Mesodermal cell (in vitro differentiated cells): Measurements from ENCODE around the gene VHLL.
A peak's percentile ranks its signal among the peaks of the same experiment; 100 is the strongest.
"Not testable (repeated sequence)": the region's sequence is repeated elsewhere in the genome, so short reads cannot be mapped to it uniquely, and the experiment has no call there.

Source experiments
- H3K27ac ChIP-seq: 2 replicates; pipeline ENCODE4 v1.7.0; 2013; ENCODE audit warnings: mild to moderate bottlenecking, low read depth, low read length, moderate library complexity; ENCODE audit not compliant: severe bottlenecking
- H3K36me3 ChIP-seq: 2 replicates; pipeline ENCODE4 v1.7.1; 2013; ENCODE audit warnings: mild to moderate bottlenecking, low read length, moderate library complexity; ENCODE audit not compliant: control insufficient read depth, insufficient read depth
- H3K4me1 ChIP-seq: one replicate; pipeline ENCODE4 v1.7.1; 2013; ENCODE audit warnings: mild to moderate bottlenecking, low read length; ENCODE audit not compliant: insufficient read depth, control insufficient read depth, poor library complexity, severe bottlenecking
- H3K4me3 ChIP-seq: 2 replicates; pipeline ENCODE4 v1.7.0; 2013; ENCODE audit warnings: low read length, control low read depth, mild to moderate bottlenecking; ENCODE audit not compliant: insufficient read depth, poor library complexity, severe bottlenecking; ENCODE audit errors: extremely low read depth
- H3K9me3 ChIP-seq: 2 replicates; pipeline ENCODE4 v1.7.1; 2013; ENCODE audit warnings: mild to moderate bottlenecking, low read length, moderate library complexity; ENCODE audit not compliant: control insufficient read depth
- WGBS, 2 experiments: methylation state at CpG; one replicate each; pipeline ENCODE4 v1.1.5; 2013; ENCODE audit warnings: missing lambda C conversion rate in 2 of 2; ENCODE audit not compliant: insufficient coverage in 2 of 2; 5-methylcytosine and 5-hydroxymethylcytosine counted together

Gene VHLL

GRCh38 chr1:156323179-156323578 is 24.1 kb upstream of the VHLL start:
- H3K36me3 ChIP-seq = peaks cover 86% of the 10 kb centered on the region
- not testable (repeated sequence) for H3K27ac ChIP-seq
- 83% methylated on average over 2 of the region's 9 CpGs; no CpG with 5 or more reads in 1 of the 2 experiments for WGBS, 2 experiments

GRCh38 chr1:156320560-156320959 is 21.5 kb upstream of the VHLL start:
- H3K36me3 ChIP-seq = peaks cover 99% of the 10 kb centered on the region
- H3K9me3 ChIP-seq = no peaks in the 10 kb centered on the region
- H3K27ac ChIP-seq = no peak overlapping the region
- no peak overlapping the region for H3K4me3 ChIP-seq
- no peaks in the 10 kb centered on the region for H3K4me1 ChIP-seq
- WGBS, 2 experiments = 92 to 93% methylated on average over 2 to 3 of the region's 3 CpGs

More at GRCh38 chr1:156323179-156323578, 24.1 kb upstream of the VHLL start:
- H3K4me3 ChIP-seq, H3K9me3 ChIP-seq, H3K4me1 ChIP-seq: not testable (repeated sequence)

GRCh38 chr1:156319664-156320063 is 20.6 kb upstream of the VHLL start:
- H3K27ac ChIP-seq = no peak overlapping the region
- no peaks in the 10 kb centered on the region for H3K9me3 ChIP-seq
- no CpG with 5 or more reads among the region's 1 CpG for WGBS, 2 experiments
- H3K36me3 ChIP-seq = peaks cover 99% of the 10 kb centered on the region
- H3K4me3 ChIP-seq = no peak overlapping the region
- no peaks in the 10 kb centered on the region for H3K4me1 ChIP-seq

GRCh38 chr1:156316909-156317308 is 17.8 kb upstream of the VHLL start:
- H3K36me3 ChIP-seq = peaks cover 98% of the 10 kb centered on the region
- H3K4me3 ChIP-seq = no peak overlapping the region
- H3K9me3 ChIP-seq = no peaks in the 10 kb centered on the region
- no peak overlapping the region for H3K27ac ChIP-seq
- no peaks in the 10 kb centered on the region for H3K4me1 ChIP-seq
- WGBS, 2 experiments = 95 to 100% methylated on average over 2 to 4 of the region's 7 CpGs

GRCh38 chr1:156310962-156311361 is 11.9 kb upstream of the VHLL start:
- Histone ChIP-seq H3K36me3 (peaks cover 94% of the 10 kb centered on the region), H3K4me1 (no peaks in the 10 kb centered on the region), H3K9me3 (no peaks in the 10 kb centered on the region), H3K4me3 (no peak overlapping the region), H3K27ac (no peak overlapping the region)
- 93 to 100% methylated on average over 6 of the region's 6 CpGs for WGBS, 2 experiments

- Histone ChIP-seq H3K36me3 (peaks cover 88% of the 10 kb centered on the region), H3K27ac (no peak overlapping the region), H3K9me3 (no peaks in the 10 kb centered on the region), H3K4me1 (no peaks in the 10 kb centered on the region), H3K4me3 (no peak overlapping the region)
These were observed 9.0 kb upstream of the VHLL start for GRCh38 chr1:156308078-156308477.

- Histone ChIP-seq H3K4me1 (no peaks in the 10 kb centered on the region), H3K27ac (peak overlapping the region; percentile 10), H3K9me3 (no peaks in the 10 kb centered on the region), H3K36me3 (peaks cover 63% of the 10 kb centered on the region), H3K4me3 (no peak overlapping the region)
- 100% methylated on average over 1 of the region's 2 CpGs for WGBS, 2 experiments
These were observed 6.1 kb upstream of the VHLL start for GRCh38 chr1:156305215-156305614.

GRCh38 chr1:156303241-156303640 is 4.1 kb upstream of the VHLL start:
- Histone ChIP-seq H3K4me1 (no peaks in the 10 kb centered on the region), H3K36me3 (peaks cover 43% of the 10 kb centered on the region), H3K9me3 (no peaks in the 10 kb centered on the region), H3K4me3 (no peak overlapping the region), H3K27ac (no peak overlapping the region)
- WGBS, 2 experiments = 100% methylated on average over 1 of the region's 4 CpGs

GRCh38 chr1:156295391-156295947 is 3.6 kb downstream of the VHLL start, which contains the start of gene GLMP:
GLMP (minus strand) TSS chr1:156295679; CDS start chr1:156295645, 34 bp downstream.
- H3K9me3 ChIP-seq = no peaks in the 10 kb centered on the region
- H3K4me3 ChIP-seq = peak within 1 kb of the TSS; percentile 62
- H3K27ac ChIP-seq = no peak within 1 kb of the TSS
- H3K4me1 ChIP-seq = peaks cover 8% of the 10 kb centered on the region
- peaks cover 8% of the 10 kb centered on the region for H3K36me3 ChIP-seq
- 8 to 14% methylated on average over 11 to 14 of the region's 17 CpGs for WGBS, 2 experiments

- Histone ChIP-seq H3K36me3 (peaks cover 14% of the 10 kb centered on the region), H3K4me3 (no peak overlapping the region), H3K27ac (no peak overlapping the region), H3K4me1 (peaks cover 8% of the 10 kb centered on the region), H3K9me3 (no peaks in the 10 kb centered on the region)
- WGBS, 2 experiments = 97 to 100% methylated on average over 4 to 6 of the region's 9 CpGs
These were observed 5.2 kb downstream of the VHLL start for GRCh38 chr1:156293895-156294294.

- no peaks in the 10 kb centered on the region for H3K9me3 ChIP-seq
- H3K4me1 ChIP-seq = peaks cover 8% of the 10 kb centered on the region
- WGBS, 2 experiments = 96 to 98% methylated on average over 6 to 8 of the region's 8 CpGs
- H3K4me3 ChIP-seq = no peak overlapping the region
- H3K36me3 ChIP-seq = peaks cover 21% of the 10 kb centered on the region
- H3K27ac ChIP-seq = no peak overlapping the region
These were observed 6.0 kb downstream of the VHLL start for GRCh38 chr1:156293098-156293434.
